Hematopoietic multipotent progenitor cell treated with erythropoietin and hydrocortisone succinate and interleukin-3 and kit ligand, for 8 days (in vitro differentiated cells): ENCODE data around the gene SPIRE1.
"Not testable (repeated sequence)": the region's sequence is repeated elsewhere in the genome, so short reads cannot be mapped to it uniquely, and the experiment has no call there.

Experiments used
- DNase-seq: peaks from one replicate; pipeline ENCODE4 v3.0.0-alpha.2; 2015

The SPIRE1 gene

DNA sequence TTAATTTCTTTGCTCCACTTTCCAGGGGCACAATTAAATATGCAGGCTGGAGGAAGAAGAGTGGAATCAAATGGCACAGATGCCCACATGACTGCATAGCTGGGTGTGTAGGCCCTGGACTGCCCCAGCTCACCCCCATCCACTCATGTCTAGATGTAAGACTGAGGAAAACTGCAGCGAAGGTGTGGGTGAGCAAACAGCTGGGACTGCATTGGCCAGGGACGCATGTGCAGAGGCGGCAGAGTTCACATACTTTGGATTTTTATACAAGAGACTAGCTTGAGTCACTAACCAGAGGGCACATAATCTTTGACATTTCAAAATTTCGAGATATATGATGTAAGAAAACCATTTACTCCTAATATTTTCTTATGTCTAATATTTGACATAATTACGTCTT, 60.1 kb downstream of the SPIRE1 start:
- no peak for DNase-seq

- DNase-seq = peak; percentile 31
Measured at GRCh38 chr18:12595571-12596255, 62.2 kb downstream of the SPIRE1 start.

DNA sequence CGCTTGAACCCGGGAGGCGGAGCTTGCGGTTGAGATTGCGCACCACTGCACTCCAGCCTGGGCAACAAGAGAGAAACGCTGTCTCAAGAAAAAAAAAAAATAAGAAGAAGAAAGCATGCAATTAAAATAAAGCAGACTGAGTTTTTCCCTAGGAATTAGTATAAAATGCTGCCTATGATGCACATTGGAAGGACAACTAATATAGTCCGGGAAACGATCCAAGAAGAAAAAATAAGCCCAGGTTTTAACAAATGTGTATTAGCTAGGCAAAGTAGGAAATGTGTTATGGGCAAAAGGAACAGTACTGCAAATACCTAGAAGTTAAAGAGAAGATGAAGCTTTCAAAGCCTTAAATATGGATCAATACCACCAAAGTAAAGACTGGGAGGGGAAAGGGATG, 64.0 kb downstream of the SPIRE1 start:
- DNase-seq = no peak

- no peak for DNase-seq
Measured at GRCh38 chr18:12592597-12593127, 65.2 kb downstream of the SPIRE1 start.

DNA sequence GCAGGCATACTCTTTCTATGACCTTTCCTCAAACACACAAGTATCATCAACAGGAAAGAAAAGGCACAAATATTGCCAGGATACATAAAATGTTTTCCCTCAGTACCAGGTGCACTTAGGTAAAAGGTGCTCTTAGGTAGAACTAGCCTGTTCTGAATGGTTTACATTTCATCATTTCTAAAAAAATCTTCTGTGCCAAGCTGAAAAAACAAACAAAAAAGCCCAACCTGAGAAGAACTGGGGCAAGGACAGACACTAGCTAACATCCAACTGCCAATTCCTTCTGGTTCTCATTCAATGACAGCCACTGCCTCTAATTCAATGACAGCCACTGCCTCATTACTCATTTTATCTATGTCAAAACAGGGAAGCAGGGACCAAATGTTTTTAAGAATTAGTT, 68.5 kb downstream of the SPIRE1 start:
- DNase-seq = no peak

- no peak for DNase-seq
Measured at GRCh38 chr18:12586956-12587355, 71.0 kb downstream of the SPIRE1 start.

GRCh38 chr18:12585218-12585617, 72.7 kb downstream of the SPIRE1 start:
- DNase-seq = no peak

- DNase-seq = no peak
Measured at GRCh38 chr18:12580630-12581342, 77.1 kb downstream of the SPIRE1 start.

DNA sequence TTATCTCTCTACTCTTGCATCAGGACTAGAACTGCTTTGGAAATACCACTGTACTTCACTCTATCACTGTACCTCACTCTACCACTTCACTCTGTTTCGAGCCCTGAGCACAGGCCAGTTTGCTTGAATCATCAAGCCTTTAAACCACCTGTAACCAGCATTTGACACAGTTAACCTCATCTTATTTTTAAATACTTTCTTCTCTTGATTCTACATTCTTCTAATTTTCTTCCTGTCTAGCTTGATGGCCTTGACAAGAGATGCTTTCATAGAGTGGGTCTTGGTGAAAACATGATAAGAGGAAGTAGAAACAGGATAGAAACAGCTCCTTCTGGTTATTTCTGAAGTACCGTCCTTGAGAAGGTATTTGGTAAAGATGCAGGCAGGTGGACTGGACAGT, 78.1 kb downstream of the SPIRE1 start:
- no peak for DNase-seq

DNA sequence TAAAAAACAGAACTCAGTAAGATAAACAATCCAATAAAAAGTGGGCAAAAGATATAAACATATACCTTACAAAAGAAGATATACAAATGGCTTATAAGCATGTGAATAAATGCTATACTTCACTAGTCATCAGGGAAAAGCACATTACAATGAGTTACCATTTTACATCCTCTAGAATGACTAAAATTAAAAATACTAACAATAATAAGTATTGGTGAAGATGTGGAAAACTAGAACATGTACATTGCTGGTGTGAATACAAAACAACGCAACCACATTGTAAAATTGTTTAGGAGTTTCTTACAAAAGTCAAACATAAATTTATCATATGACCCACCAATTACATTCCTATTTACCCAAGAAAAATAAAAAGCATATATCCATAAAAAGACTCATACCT, 80.1 kb downstream of the SPIRE1 start:
- DNase-seq = no peak

DNA sequence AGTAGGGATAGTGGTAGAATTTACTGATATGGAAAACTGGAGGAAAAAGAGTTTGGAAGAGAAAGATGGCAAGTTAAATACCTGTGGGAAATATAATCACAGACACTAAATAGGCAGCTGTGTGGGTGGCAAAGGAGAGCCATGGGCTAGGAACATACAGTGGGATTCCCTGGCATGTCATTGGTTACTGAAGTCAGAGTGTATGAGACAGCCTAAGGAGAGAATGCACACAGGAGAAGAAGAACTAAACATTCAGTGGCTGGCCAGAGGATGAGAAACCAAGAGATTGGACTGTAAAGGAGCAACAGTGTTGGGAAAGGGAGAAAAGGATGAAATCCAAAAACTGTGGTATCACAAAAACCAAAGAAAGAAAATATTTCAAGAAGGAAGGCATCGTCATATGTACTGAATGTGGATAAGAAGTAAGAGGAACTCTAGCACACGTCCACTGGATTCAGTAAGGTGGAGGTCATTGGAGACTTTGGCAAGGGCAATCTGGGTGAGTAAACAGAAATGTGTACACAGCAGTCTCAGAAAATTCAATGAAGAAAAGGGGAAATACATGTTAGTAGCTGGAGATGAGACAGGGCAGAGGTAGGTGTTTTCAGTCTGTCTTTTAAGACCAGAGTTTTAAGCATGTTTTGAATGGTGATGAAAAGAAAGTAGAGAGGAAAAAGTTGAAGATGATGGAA, 83.3 kb downstream of the SPIRE1 start:
- no peak for DNase-seq

DNA sequence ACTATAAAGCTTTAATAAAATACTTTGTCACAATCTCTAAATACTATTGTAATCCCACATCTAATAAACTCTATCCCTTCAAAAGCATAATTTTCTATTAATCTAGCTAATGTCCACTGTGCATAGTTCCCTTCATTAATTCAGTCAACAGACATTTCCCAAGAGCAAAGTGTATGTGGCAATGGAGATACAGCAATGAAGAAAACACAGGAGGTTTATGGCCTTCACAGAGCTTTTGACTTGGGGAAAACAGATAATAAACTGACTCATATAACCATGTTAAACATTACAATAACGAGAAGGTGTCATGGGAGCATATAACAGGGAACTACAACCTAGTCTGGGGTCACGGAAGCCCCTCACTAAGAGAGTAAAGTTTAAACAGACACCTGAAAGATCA, 86.3 kb downstream of the SPIRE1 start:
- DNase-seq = no peak

DNA sequence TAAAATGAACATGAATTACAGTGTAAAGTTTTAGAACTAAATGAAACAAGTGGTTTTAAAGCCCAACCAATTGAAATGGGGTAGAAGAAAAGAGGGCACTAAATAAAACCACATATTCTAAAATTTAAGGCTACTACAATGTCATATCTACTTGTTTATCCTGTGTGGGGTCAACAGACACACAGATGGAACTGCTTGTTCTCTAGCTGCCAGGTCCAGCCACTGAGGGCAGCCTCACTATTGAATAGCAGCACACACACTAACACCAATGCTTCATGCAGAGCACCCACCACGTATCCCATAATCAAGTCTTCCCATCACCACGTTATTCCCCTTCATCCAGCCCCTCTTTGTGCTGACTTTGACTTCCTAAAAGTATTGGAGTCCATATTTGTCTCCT, 88.1 kb downstream of the SPIRE1 start:
- DNase-seq = no peak

DNA sequence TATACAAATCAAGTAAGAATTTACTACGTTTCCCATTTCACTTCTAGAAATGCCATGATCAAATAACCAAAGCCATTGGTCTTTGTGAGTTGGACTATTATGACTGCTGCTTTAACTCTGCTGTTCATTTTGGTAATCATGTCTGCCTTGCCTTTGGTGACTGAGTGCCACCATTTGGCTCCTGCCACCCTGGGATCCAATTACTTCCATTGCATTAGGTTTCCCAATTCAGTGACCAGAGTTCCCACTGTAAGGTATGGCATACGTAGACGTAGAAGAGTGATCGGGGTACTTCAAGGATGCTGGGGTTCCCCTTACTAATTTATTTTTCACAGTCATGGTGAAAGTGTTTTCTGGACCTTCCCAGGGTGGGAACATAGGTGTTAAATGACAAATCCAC, 90.1 kb downstream of the SPIRE1 start:
- DNase-seq = no peak

DNA sequence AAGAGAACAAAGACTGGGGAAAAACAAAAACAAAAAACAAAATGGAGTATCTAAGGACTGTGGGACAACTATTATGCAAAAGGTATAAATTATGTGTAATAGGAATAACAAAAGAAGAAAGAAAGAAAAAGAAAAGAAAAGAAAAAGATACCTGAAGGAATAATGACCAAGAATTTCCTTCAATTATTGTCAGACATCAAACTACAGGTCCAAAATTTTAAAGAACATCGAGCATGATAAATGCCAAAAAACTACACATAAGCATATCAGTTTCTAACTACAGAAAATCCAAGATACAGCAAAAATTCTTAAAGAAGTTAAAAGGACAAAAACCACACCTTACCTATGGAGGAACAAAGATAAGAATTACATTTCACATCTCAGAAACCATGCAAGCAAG, 93.0 kb downstream of the SPIRE1 start:
- no peak for DNase-seq

DNA sequence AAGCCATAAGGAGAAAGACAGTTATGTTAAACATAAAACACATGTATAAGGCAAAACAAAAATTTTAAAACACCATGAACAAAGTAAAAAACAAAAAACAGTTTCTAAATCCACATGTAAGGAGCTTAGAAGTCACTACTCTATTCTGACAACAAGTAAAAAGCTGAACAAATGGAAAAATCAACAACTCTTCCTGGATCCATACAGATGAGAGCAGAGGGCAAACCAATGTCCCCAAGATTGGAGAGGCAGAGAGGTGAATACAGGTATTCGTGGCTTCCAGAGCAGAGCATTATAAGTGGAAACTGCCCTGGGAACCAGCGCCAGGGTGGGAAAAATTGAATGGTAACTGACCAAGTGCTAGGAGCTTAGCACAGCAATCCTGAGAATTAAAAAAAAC, 93.5 kb downstream of the SPIRE1 start:
- DNase-seq = no peak

- not testable (repeated sequence) for DNase-seq
Measured at GRCh38 chr18:12560600-12560999, 97.3 kb downstream of the SPIRE1 start.

DNA sequence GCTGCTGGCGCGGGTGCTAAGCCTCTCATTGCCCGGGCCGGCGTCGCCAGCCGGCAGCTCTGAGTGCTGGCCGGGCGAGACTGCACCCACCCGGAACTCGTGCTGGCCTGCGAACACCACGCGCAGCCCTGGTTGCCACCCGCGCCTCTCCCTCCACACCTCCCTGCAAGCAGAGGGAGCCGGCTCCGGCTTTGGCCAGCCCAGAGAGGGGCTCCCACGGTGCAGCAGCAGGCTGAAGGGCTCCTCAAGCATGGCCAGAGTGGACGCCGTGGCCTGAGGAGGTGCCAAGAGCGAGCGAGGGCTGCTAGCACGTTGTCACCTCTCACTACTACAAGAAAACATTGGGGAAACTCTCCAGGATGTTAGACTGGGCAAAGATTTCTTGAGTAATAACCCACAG, 98.6 kb downstream of the SPIRE1 start:
- no peak for DNase-seq

DNA sequence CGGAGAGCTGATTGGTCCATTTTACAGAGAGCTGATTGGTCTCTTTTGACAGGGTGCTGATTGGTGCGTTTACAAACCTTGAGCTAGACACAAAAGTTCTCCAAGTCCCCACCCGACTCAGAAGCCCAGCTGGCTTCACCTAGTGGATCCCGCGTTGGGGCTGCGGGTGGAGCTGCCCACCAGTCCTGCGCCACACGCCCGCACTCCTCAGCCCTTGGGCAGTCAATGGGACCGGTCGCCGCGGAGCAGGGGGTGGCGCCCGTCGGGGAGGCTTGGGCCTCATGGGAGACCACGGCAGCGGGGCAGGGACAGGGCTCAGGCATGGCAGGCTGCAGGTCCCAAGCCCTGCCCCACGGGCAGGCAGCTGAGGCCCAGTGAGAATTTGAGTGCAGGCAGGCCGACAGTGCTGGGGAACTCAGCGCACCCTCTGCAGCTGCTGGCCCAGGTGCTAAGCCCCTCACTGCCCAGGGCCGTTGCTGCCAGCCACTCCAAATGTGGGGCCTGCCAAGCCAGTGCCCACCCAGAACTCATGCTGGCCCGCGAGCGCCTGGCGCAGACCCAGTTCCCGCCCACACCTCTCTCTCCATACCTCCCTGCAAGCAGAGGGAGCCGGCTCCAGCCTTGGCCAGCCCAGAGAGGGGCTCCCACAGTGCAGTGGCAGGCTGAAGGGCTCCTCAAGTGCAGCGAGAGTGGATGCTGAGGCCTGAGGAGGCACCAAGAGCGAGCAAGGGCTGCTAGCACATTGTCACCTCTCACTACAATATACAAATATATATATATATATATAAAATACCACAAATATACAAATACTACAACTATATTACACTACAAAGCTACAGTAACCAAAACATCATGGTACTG, 100.7 kb downstream of the SPIRE1 start:
- DNase-seq = no peak

GRCh38 chr18:12554796-12555388, 103.0 kb downstream of the SPIRE1 start:
- DNase-seq = no peak

- no peak for DNase-seq
Measured at GRCh38 chr18:12552879-12553242, 105.0 kb downstream of the SPIRE1 start.
